Dedifferentiated amniotic fluid mesenchymal stem cell (primary cell): Measurements from ENCODE around the gene OR2V2.
A peak's percentile ranks its signal among the peaks of the same experiment; 100 is the strongest.
"Not testable (repeated sequence)": the region's sequence is repeated elsewhere in the genome, so short reads cannot be mapped to it uniquely, and the experiment has no call there.

Source experiments
- DNase-seq: peaks from one replicate; pipeline ENCODE4 v3.0.0-alpha.2; 2016; ENCODE audit errors: extremely low spot score

The OR2V2 gene

DNA sequence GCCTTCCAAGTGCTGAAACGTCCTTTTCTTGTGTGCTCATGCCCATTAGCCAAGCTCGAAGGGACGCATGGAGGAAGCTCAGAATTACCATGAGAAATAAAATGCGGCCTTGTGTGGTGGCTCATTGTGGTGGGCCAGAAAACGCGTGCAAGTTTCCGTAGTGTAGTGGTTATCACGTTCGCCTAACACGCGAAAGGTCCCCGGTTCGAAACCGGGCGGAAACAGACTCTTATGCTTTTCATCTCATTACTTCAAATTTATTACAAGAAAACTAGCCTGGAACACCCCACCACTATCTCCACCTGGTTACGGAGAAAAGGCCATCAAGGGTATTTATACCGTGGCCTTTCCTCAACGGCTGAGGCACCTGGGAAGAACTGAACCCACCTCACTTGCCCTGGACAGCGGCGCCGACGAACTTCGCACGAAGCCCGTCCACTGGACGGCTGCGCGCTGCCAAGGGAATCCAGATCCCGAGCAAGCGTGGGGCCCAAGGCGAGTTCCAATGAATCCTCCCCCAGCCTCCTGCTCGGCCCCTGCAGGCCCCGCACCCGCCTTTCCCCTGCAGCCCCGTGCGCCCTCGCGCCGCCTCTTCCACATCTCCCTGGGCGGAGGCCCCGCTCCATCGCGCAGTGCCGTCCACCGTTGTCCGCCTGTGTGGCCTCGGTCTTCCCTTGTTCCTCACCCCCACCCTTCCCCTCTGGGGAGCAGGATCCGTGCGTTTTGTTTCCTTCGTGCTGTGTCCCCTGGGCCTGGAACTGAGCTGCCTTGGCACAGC lies 22.3 kb downstream of the OR2V2 start:
- DNase-seq: peak; percentile 66

DNA sequence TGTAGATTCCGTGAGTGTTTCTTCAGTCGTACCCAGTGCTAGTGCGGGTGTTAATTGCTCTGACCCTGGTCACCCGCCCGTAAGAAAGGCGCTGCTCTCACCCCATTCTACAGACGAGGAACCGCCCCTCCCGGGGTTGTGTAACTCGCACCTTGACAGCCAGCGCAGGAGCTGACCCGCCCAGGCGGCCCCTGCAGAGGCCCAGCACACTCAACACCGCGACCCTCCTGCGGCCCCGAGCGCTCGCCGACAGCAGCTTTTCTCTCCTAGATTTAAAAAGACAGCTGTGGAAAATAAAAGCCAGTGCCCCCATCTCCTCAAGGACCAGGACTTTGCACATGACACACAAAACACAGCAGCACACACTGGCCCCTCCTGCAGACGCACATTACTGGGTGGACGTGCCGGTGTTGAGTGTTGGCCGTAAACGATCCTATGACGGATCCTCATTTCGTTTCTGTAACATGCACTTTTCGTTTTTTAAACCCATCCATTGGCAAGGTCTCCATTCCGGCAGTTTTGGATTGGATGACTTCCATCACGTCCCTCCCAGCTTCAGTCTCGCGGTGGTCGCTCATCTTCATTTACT lies 22.9 kb downstream of the OR2V2 start:
- DNase-seq: no peak

GRCh38 chr5:181170996-181171395 lies 23.6 kb downstream of the OR2V2 start:
- DNase-seq: no peak

DNA sequence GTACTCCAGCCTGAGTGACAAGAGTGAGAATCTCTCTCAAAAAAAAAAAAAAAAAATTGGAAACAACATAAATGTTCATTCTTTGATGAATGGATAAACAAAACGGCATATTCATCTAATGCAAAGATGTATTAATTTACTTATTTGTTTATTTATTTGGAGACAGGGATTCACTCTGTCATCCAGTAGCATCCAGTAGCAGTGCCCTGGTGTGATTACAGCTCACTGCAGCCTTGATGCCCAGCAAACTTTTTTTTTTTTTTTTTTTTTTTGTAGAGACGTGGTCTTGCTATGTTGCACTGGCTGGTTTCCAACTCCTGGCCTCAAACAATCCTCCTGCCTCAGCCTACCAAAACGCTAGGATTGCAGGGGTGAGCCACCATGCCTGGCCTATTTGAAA lies 24.4 kb downstream of the OR2V2 start:
- no peak for DNase-seq

GRCh38 chr5:181173027-181173419 lies 25.6 kb downstream of the OR2V2 start:
- DNase-seq: no peak

DNA sequence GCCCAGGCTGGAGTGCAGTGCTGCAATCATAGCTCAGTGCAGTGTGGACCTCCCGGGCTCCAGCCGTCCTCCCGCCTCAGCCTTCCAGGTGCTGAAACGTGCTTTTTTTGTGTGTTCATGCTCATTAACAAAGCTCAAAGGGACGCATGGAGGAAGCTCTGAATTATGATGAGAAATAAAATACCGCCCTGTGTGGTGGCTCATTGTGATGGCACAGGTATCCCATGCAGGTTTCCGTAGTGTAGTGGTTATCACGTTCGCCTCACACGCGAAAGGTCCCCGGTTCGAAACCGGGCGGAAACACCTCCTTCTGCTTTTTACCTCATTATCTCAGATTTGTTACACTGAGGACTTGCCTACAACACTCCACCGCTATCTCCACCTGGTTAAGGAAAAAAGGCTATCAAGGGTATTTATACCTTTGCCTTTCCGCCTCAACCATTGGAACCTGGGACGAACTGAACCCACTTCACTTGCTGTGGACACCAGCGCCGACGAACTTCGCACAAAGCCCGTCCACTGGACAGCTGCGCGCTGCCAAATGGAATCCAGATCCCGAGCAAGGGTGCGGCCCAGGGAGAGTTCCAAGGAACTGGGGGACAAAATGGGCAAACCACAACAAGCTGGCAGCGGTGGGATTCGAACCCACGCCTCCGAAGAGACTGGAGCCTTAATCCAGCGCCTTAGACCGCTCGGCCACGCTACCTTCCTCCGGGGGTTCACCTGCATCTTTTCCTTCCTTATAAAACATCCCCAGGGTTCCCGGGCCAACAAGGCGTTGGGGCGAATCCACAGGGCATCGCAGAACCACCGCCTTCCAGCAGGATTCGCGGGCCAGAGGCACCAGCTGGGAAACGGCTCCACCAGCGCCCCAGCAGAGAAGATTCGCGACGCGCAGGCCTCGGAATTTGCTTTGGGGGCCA lies 26.3 kb downstream of the OR2V2 start:
- no peak for DNase-seq

DNA sequence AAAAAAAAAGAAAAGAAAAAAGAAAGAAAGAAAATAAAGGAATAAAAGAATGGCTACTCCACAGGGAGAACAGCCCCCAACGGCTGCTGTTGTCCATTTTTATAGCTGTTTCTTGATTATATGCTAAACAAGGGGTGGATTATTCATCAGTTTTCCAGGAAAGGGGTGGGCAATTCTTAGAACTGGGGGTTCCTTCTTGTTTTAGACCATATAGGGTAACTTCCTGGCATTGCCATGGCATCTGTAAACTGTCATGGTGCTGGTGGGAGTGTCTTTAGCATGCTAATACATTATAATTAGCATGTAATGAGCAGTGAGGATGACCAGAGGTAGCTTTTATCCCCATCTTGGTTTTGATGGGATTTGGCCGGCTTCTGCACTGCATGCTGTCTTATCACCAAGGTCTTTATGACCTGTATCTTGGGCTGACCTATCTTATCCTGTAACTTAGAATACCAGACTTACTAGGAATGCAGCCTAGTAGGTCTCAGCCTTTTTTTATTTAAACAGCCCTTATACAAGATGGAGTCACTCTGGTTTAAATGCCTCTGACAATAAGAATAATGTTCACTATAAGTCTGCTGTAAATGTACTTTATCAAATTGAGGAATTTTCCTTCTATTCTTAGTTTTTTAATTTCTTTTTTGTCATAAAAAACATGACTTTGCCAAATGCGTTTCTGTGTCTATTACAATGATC lies 29.0 kb downstream of the OR2V2 start:
- DNase-seq: no peak

GRCh38 chr5:181177559-181177958 lies 30.2 kb downstream of the OR2V2 start:
- not testable (repeated sequence) for DNase-seq

- no peak for DNase-seq
Observed at GRCh38 chr5:181181650-181182565, 34.5 kb downstream of the OR2V2 start.

DNA sequence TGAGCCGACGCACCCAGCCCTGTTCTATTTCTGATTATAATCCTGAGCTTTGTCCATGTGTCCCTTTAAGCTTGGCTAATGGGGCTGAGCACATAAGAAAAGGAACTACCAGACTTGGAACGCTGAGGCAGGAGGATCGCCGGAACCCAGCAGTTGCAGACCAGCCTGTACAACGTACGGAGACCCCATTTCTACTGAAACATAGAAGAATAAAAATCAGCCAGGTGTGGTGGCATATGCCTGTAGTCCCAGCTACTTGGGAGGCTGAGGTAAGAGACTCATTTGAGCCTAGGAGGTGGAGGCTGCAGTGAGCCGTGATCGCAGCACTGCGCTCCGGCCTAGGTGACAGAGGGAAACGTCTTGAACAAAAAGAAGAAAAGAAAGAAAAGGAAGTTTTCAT lies 35.3 kb downstream of the OR2V2 start:
- no peak for DNase-seq

DNA sequence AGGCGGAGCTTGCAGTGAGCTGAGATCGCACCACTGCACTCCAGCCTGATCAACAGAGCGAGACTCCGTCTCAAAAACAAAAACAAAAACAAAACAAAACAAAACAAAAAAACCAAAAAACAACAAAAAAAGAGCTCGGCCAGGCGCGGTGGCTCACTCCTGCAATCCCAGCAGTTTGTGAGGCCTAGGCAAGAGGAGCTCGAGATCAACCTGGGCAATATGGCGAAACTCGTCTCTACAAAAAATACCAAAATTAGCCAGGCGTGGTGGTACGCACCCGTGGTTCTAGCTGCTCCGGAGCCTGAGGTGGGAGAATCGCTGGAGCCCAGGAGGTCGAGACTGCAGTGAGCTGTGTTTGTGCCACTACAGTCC lies 37.4 kb downstream of the OR2V2 start:
- DNase-seq: no peak

DNA sequence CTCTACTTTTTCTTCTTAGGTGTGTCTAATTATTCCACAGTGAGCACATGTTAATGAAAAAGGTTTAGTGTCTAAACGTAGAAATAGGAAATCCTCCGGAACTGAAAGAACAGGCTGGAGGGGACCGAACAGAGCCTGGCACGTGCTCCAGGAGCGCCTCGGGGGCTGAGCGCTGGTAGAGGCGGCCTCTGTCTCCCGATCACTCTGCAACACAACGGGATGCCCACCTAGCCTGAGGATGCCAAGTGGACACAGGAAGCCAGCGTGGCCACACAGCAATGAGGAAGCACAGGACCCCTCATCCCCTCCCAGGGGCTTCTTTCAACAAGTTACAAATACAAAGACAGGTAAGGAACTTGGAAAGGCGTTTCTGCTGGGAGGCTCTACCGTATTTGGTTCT lies 38.2 kb downstream of the OR2V2 start:
- DNase-seq: no peak

- no peak for DNase-seq
Observed at GRCh38 chr5:181186022-181186421, 38.6 kb downstream of the OR2V2 start.

DNA sequence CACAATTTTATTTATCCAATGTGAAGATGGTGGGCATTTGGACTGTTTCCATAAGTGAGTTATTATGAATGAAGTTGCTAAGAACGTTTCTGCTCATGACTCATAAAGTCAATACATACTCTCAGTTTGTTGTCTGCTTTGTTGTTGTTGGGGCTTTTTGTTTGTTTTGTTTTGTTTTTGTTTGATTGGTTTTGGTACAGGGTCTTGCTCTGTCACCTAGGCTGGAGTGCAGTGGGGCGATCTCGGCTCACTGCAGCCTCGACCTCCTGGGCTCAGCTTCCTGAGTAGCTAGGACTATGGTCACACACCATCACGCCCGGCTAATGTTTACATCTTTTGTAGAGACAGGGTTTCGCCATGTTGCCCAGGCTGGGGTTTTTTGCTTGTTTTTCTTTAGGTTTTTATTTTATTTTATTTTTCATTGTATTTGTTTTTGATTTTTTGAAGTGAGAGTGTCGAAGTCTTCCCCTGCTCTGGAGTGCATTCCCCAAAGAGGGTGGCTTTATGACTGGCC lies 39.7 kb downstream of the OR2V2 start:
- no peak for DNase-seq

DNA sequence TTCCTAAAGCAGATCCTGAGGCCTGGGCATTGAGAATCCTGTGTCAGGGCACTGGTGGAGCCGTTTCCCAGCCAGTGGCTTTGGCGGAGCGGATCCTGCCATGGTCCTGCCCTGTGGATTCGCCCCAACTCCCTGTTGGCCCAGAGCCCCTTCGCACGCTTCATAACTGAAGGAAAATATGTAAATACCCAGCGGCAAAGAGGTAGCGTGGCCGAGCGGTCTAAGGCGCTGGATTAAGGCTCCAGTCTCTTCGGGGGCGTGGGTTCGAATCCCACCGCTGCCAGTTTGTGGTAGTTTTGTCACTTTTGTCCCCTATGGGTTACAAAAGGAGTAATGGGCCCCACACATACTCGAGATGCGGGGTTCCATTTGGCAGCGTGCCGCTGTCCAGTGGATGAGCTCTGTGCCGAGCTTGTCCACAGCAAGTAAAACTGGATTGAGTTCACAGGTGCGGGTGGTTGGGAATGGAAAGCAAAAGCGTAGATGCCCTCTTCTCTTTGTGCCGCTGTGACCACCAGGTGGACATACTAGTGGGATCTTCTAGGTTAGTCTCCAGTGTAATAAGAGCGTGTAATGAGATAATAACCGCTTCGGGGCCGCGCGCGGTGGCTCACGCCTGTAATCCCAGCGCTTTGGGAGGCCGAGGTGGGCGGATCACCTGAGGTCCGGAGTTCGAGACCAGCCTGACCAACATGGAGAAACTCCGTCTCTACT lies 40.3 kb downstream of the OR2V2 start:
- peak; percentile 78 for DNase-seq

GRCh38 chr5:181188700-181189362 lies 41.4 kb downstream of the OR2V2 start:
- DNase-seq: peak; percentile 67

DNA sequence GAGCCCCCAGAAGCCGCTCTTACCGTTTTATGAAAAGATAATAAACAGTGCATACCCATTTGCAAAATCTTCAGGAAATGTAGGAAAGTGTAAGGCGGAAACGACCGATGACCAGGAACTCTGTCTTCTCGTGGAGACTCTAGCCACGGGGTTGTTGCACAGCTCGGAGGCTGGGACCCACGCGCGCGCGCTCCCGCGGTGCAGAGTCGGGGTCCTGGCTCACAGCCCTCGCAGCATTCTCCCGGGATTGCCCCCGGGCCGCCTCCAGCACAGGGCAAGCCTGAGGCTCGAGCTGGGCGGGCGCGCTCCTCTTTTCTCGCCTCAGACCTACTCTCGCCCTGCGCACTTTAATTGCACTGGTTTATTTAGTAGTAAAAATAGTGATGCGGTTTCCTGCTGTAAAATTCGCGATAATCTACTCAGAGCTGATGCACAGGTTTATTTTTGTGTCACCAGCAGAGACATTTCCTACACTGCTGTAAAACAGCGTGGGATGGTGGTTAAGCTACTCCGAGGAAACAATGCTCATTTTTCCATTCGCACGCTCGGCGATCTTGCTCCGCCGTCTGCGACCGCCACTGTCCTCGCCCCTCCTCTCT lies 42.1 kb downstream of the OR2V2 start:
- DNase-seq: peak; percentile 18

DNA sequence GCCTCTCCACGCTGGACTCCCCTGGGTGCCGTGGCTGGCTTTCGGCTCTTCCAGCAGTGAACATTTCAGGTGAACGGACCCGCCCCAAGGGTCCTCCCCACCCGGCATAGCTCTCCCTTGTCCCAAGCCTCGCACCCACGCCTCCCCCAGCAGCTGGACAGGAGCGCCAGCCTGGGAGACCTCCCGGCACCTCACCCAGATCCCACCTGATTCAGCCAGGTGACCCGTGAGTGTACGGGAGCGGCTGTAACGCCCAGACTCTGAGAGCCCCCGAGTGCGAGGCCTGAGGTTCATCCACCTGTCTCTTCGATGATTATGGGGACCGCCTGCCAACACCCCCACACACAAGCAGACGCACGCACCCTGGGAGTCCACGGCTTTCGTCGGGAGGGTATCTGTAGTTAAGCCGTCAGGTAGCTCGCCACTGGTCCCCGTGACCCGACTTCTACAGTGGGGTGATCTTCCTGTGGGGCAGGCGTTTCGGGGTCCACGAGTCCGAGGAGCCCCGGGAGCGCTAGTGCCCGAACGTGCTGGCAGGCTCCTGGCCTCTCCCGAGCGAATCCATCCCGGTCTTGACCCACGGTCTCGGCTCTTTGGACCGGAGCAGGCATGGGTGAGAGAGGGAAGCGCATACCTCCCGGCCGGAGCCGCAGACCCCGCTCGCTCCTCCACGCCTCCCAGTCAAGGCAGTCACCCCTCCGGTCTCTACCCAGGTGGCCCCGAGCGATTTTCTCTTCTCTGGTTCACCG lies 42.8 kb downstream of the OR2V2 start:
- no peak for DNase-seq
